Activated naive CD4-positive, alpha-beta T cell treated with anti-CD3 and anti-CD28 coated beads for 36 hours (primary cell): ENCODE data around the gene CARNS1. TPM values are rescaled to one million over a fixed set of nuclear protein-coding genes. Genes with fewer than 3 reads are reported as not detected.

Source experiments
- CTCF ChIA-PET: fragments of 350-600 bp; sonication (Branson Sonifier 250); formaldehyde crosslinking; loops from one replicate; lab custom pipeline; 2021; ENCODE audit warnings: antibody characterized with exemption; lab: Charles Lee
- DNase-seq: peaks from one replicate; pipeline ENCODE4 v3.0.0-alpha.2; 2020
- H3K27ac Mint-ChIP-seq: one replicate; pipeline ENCODE4 v1.8.0; 2021; ENCODE audit warnings: mild to moderate bottlenecking, mixed read lengths
- H3K27me3 Mint-ChIP-seq: one replicate; pipeline ENCODE4 v1.8.0; 2021; ENCODE audit warnings: low read depth, mixed read lengths
- H3K36me3 Mint-ChIP-seq: one replicate; pipeline ENCODE4 v1.8.0; 2021; ENCODE audit warnings: low read depth, mixed read lengths
- H3K4me1 Mint-ChIP-seq: one replicate; pipeline ENCODE4 v1.8.0; 2021; ENCODE audit warnings: low read depth, mixed read lengths
- H3K4me3 Mint-ChIP-seq: one replicate; pipeline ENCODE4 v1.8.0; 2021; ENCODE audit warnings: mild to moderate bottlenecking, moderate library complexity, mixed read lengths
- H3K9me3 Mint-ChIP-seq: one replicate; pipeline ENCODE4 v1.8.0; 2021; ENCODE audit warnings: mixed read lengths
- intact Hi-C: fragments of 100-400 bp; cut with micrococcal nuclease; formaldehyde crosslinking; loops from one replicate; pipeline ENCODE4 v1.15.1; 2023
- total RNA-seq, 2 experiments: library from RNA; stranded (reverse); gene quantifications; one replicate each; pipeline ENCODE4 v1.2.3, GENCODE V29; 2021

The CARNS1 gene
- total RNA-seq, 2 experiments from 2014 or later = 0.91 to 2.0 TPM

GRCh38 chr11:67436459-67437081 lies 21.1 kb downstream of the CARNS1 start:
- no peaks in the 10 kb centered on the region for H3K9me3 Mint-ChIP-seq

GRCh38 chr11:67437082-67437808 lies 21.8 kb downstream of the CARNS1 start, which contains the start of gene PTPRCAP:
Gene PTPRCAP, minus strand, starts transcription at chr11:67437682. Its CDS starts 63 bp downstream, at chr11:67437619.
- intact Hi-C loops = loop anchor here (1.0 kb wide), 2 partner anchors 35 to 47 kb away; no protein-coding TSS in a partner anchor
- Mint-ChIP-seq H3K27me3 (no peaks in the 10 kb centered on the region), H3K9me3 (no peaks in the 10 kb centered on the region), H3K36me3 (peaks cover 43% of the 10 kb centered on the region), H3K27ac (peak within 1 kb of the TSS; percentile 99), H3K4me1 (peaks cover 59% of the 10 kb centered on the region), H3K4me3 (peak within 1 kb of the TSS; percentile 90)
- DNase-seq = peak; percentile 87
- CTCF ChIA-PET = interaction anchor here (0.6 to 3.8 kb wide), 7 partner anchors 18 to 171 kb away, joined by 3 to 20 read pairs (median 7); partner anchors contain the start of genes CDK2AP2 and PPP1CA

More at GRCh38 chr11:67436459-67437081, 21.1 kb downstream of the CARNS1 start:
- H3K27me3 Mint-ChIP-seq = no peaks in the 10 kb centered on the region
- CTCF ChIA-PET = interaction anchor here (0.6 to 3.8 kb wide), 5 partner anchors 31 to 210 kb away, joined by 3 to 20 read pairs (median 3); partner anchors contain the start of gene PPP1CA
- intact Hi-C loops = loop anchor here (1.0 kb wide), 4 partner anchors 8 to 48 kb away; partner anchors contain the start of gene RPS6KB2
- peaks cover 60% of the 10 kb centered on the region for H3K4me1 Mint-ChIP-seq
- peaks cover 48% of the 10 kb centered on the region for H3K36me3 Mint-ChIP-seq
- peak; percentile 93 for DNase-seq
- H3K4me3 Mint-ChIP-seq = peak overlapping the region; percentile 90
- H3K27ac Mint-ChIP-seq = peak overlapping the region; percentile 99

GRCh38 chr11:67437809-67438157 lies 22.3 kb downstream of the CARNS1 start:
- Mint-ChIP-seq H3K4me1 (peaks cover 59% of the 10 kb centered on the region), H3K4me3 (peak overlapping the region; percentile 90), H3K36me3 (peaks cover 42% of the 10 kb centered on the region), H3K27me3 (no peaks in the 10 kb centered on the region), H3K9me3 (no peaks in the 10 kb centered on the region), H3K27ac (peak overlapping the region; percentile 99)
- no peak for DNase-seq
- intact Hi-C loops = loop anchor here (1.0 to 2.0 kb wide), 5 partner anchors 9 to 47 kb away; partner anchors contain the start of gene TMEM134
- CTCF ChIA-PET = interaction anchor here (0.6 to 3.8 kb wide), 7 partner anchors 15 to 118 kb away, joined by 3 to 20 read pairs (median 7); partner anchors contain the start of genes CDK2AP2, GPR152 and PPP1CA

- Mint-ChIP-seq H3K4me3 (peak overlapping the region; percentile 90), H3K36me3 (peaks cover 42% of the 10 kb centered on the region), H3K27ac (peak overlapping the region; percentile 99), H3K4me1 (peaks cover 56% of the 10 kb centered on the region), H3K9me3 (no peaks in the 10 kb centered on the region), H3K27me3 (no peaks in the 10 kb centered on the region)
- intact Hi-C loops = loop anchor here (1.0 to 2.0 kb wide), 3 partner anchors 8 to 30 kb away; partner anchors contain the start of gene TMEM134
- peak; percentile 84 for DNase-seq
- CTCF ChIA-PET = interaction anchor here (0.6 to 3.8 kb wide), 10 partner anchors 10 to 117 kb away, joined by 3 to 20 read pairs (median 5); partner anchors contain the start of genes CDK2AP2, GPR152 and PPP1CA
Observed at GRCh38 chr11:67438158-67438902, 22.9 kb downstream of the CARNS1 start.

- H3K4me1 Mint-ChIP-seq = peaks cover 56% of the 10 kb centered on the region
- peaks cover 36% of the 10 kb centered on the region for H3K36me3 Mint-ChIP-seq
- CTCF ChIA-PET = interaction anchor here (0.6 to 3.8 kb wide), 9 partner anchors 11 to 94 kb away, joined by 3 to 20 read pairs (median 5); partner anchors contain the start of genes CDK2AP2 and PPP1CA
- H3K4me3 Mint-ChIP-seq = peak overlapping the region; percentile 90
- H3K27ac Mint-ChIP-seq = peak overlapping the region; percentile 95
- no peaks in the 10 kb centered on the region for H3K9me3 Mint-ChIP-seq
- DNase-seq = peak; percentile 77
- intact Hi-C loops = loop anchor here (1.0 to 2.0 kb wide), 4 partner anchors 19 to 67 kb away; partner anchors contain the start of gene TMEM134
- no peaks in the 10 kb centered on the region for H3K27me3 Mint-ChIP-seq
Observed at GRCh38 chr11:67439321-67440228, 24.1 kb downstream of the CARNS1 start.

GRCh38 chr11:67440229-67441097 lies 25.0 kb downstream of the CARNS1 start:
- no peaks in the 10 kb centered on the region for H3K9me3 Mint-ChIP-seq
- CTCF ChIA-PET = interaction anchor here (1.7 to 3.0 kb wide), 2 partner anchors 28 to 32 kb away, joined by 5 to 18 read pairs; no protein-coding TSS in a partner anchor
- H3K36me3 Mint-ChIP-seq = peaks cover 33% of the 10 kb centered on the region
- H3K4me3 Mint-ChIP-seq = peak overlapping the region; percentile 90
- H3K27me3 Mint-ChIP-seq = no peaks in the 10 kb centered on the region
- peak; percentile 60 for DNase-seq
- intact Hi-C loops = no loop called here
- H3K4me1 Mint-ChIP-seq = peaks cover 60% of the 10 kb centered on the region
- H3K27ac Mint-ChIP-seq = peak overlapping the region; percentile 95

- no peak overlapping the region for H3K4me3 Mint-ChIP-seq
- H3K4me1 Mint-ChIP-seq = peaks cover 63% of the 10 kb centered on the region
- peaks cover 30% of the 10 kb centered on the region for H3K36me3 Mint-ChIP-seq
- H3K9me3 Mint-ChIP-seq = no peaks in the 10 kb centered on the region
- peak; percentile 18 for DNase-seq
- CTCF ChIA-PET = no interaction called here
- intact Hi-C loops = no loop called here
- peak overlapping the region; percentile 53 for H3K27ac Mint-ChIP-seq
- H3K27me3 Mint-ChIP-seq = no peaks in the 10 kb centered on the region
Observed at GRCh38 chr11:67441098-67441563, 25.7 kb downstream of the CARNS1 start.

GRCh38 chr11:67441731-67442351 lies 26.4 kb downstream of the CARNS1 start:
- Mint-ChIP-seq H3K27me3 (no peaks in the 10 kb centered on the region), H3K9me3 (no peaks in the 10 kb centered on the region), H3K4me1 (peaks cover 65% of the 10 kb centered on the region), H3K4me3 (peak overlapping the region; percentile 60), H3K27ac (peak overlapping the region; percentile 62), H3K36me3 (peaks cover 26% of the 10 kb centered on the region)
- peak; percentile 15 for DNase-seq
- CTCF ChIA-PET = no interaction called here
- intact Hi-C loops = no loop called here

GRCh38 chr11:67442504-67443404 lies 27.3 kb downstream of the CARNS1 start:
- CTCF ChIA-PET = no interaction called here

More at GRCh38 chr11:67442504-67443404, 27.3 kb downstream of the CARNS1 start:
- Mint-ChIP-seq H3K27ac (peak overlapping the region; percentile 62), H3K9me3 (no peaks in the 10 kb centered on the region), H3K4me1 (peaks cover 74% of the 10 kb centered on the region), H3K27me3 (no peaks in the 10 kb centered on the region), H3K4me3 (peak overlapping the region; percentile 60), H3K36me3 (peaks cover 19% of the 10 kb centered on the region)
- DNase-seq = no peak
- intact Hi-C loops = no loop called here
